A673 (cell line): ENCODE results near the gene MVB12A. TPM values are rescaled to one million over a fixed set of nuclear protein-coding genes. Genes with fewer than 3 reads are reported as not detected.
A peak's percentile ranks its signal among the peaks of the same experiment; 100 is the strongest.

Experiments
- BruUV-seq: library from RNA; stranded (reverse); fragments of 400-500 nt; replicated peaks from 2 replicates; lab custom pipeline; 2021; lab: Mats Ljungman, UMichigan
- CTCF ChIA-PET: fragments of 300-600 bp; sonication (Branson Sonifier 250); formaldehyde crosslinking; loops from one replicate; lab custom pipeline; 2022; ENCODE audit warnings: antibody characterized with exemption; lab: Charles Lee
- POLR2A ChIA-PET: fragments of 300-600 bp; sonication (Branson Sonifier 250); formaldehyde crosslinking; loops from one replicate; lab custom pipeline; 2022; ENCODE audit warnings: antibody characterized with exemption; ENCODE audit not compliant: low non-redundant PET; lab: Charles Lee
- DNase-seq: peaks from one replicate; pipeline ENCODE4 v3.0.0-alpha.2; 2015; ENCODE audit warnings: low spot score
- H3K27ac ChIP-seq: fragments of 200-600 bp; sonication (generic); 2 replicates; pipeline ENCODE4 v1.5.1; 2016; ENCODE audit warnings: mixed run types, low read depth, mild to moderate bottlenecking, mixed read lengths, antibody characterized with exemption, low read length; ENCODE audit not compliant: poor library complexity, severe bottlenecking
- H3K27me3 ChIP-seq: fragments of 200-600 bp; sonication (generic); replicated peaks from 2 replicates; pipeline ENCODE4 v1.6.1; 2017; ENCODE audit warnings: mixed run types, low read depth, mild to moderate bottlenecking, mixed read lengths, antibody characterized with exemption, low read length; ENCODE audit not compliant: insufficient read depth, poor library complexity
- H3K36me3 ChIP-seq: fragments of 200-600 bp; sonication (generic); 2 replicates; pipeline ENCODE4 v1.6.1; 2016; ENCODE audit warnings: mixed run types, mild to moderate bottlenecking, mixed read lengths, antibody characterized with exemption, low read length; ENCODE audit not compliant: insufficient read depth, poor library complexity, severe bottlenecking
- H3K4me1 ChIP-seq: fragments of 200-600 bp; sonication (generic); 2 replicates; pipeline ENCODE4 v1.6.1; 2017; ENCODE audit warnings: mixed run types, mild to moderate bottlenecking, mixed read lengths, antibody characterized with exemption, low read length; ENCODE audit not compliant: insufficient read depth, poor library complexity, severe bottlenecking
- H3K4me3 ChIP-seq: fragments of 200-600 bp; sonication (generic); 2 replicates; pipeline ENCODE4 v1.5.1; 2016; ENCODE audit warnings: low read depth, mixed run types, mild to moderate bottlenecking, mixed read lengths, low read length; ENCODE audit not compliant: poor library complexity, severe bottlenecking
- H3K9me3 ChIP-seq: fragments of 200-600 bp; sonication (generic); 2 replicates; pipeline ENCODE4 v1.6.1; 2016; ENCODE audit warnings: mixed run types, low read depth, mild to moderate bottlenecking, mixed read lengths, antibody characterized with exemption, low read length; ENCODE audit not compliant: poor library complexity, severe bottlenecking
- EZH2 ChIP-seq: fragments of 200-600 bp; sonication (generic); IDR thresholded peaks from 2 replicates; pipeline ENCODE4 v1.6.1; 2017; ENCODE audit warnings: borderline replicate concordance, low read depth, mild to moderate bottlenecking, mixed read lengths, antibody characterized with exemption, low read length; ENCODE audit not compliant: poor library complexity, severe bottlenecking
- intact Hi-C: fragments of 100-400 bp; cut with micrococcal nuclease; formaldehyde crosslinking; loops from one replicate; pipeline ENCODE4 v1.10.0; 2022; ENCODE audit not compliant: unreplicated experiment
- total RNA-seq: library from RNA; stranded (reverse); gene quantifications from 2 replicates; pipeline ENCODE4 v1.2.3, GENCODE V29; 2021
- TF ChIP-seq, protein P1 (sequence below): fragments of 300-800, 200-600 bp; sonication (generic); conservative IDR thresholded peaks from 2 replicates; pipeline ENCODE4 v1.5.1; 2017; ENCODE audit warnings: low read depth, mild to moderate bottlenecking, antibody characterized with exemption, low read length, moderate library complexity, mixed read lengths

Gene MVB12A
- total RNA-seq, 1 experiment from 2014 or later: 39.5 TPM

DNA sequence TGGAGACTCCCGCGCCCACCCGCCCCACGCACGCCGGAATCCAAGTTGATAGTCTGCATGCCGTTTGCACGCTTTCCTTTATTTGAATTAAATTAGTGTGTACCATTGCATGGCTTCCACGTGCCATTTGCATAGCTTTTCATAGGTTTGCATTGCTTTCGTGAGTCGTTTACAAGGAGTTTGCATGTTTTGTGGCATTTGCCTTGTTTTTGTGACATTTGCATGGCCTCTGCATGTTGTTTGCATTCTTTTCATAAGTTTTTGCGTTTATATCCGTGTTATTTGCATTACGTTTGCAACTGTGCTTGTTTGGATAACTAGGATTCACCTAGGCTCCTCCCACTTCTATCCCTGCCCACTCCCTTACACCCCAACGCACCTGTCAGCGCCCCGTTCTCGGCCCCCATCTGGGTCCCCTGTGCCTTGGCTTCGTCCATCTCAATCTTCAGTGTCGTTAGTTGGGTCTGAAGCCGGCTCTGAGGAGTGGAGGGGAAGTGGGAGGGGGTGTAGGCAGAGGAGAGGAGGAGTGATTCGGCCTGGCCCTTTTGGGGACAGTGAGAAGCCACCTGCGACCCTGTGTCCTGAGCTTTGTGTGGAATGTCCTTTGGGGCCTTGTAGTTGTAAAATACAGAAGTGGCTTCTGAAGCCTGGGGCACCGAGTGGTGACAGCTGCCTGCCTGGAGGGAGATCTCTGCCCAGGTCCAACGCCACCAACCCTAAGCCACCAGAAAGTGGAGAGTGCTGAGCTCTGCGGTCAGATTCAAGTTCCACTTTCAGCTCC, 28.3 kb upstream of the MVB12A start:
- Histone ChIP-seq H3K4me3 (peak overlapping the region; percentile 48), H3K36me3 (no peaks in the 10 kb centered on the region), H3K9me3 (no peaks in the 10 kb centered on the region), H3K27me3 (no peaks in the 10 kb centered on the region), H3K27ac (no peak overlapping the region), H3K4me1 (peaks cover 5% of the 10 kb centered on the region)
- POLR2A ChIA-PET: no interaction called here
- DNase-seq: no peak
- TF ChIP-seq EZH2: no peak
- TF ChIP-seq, protein P1, sequence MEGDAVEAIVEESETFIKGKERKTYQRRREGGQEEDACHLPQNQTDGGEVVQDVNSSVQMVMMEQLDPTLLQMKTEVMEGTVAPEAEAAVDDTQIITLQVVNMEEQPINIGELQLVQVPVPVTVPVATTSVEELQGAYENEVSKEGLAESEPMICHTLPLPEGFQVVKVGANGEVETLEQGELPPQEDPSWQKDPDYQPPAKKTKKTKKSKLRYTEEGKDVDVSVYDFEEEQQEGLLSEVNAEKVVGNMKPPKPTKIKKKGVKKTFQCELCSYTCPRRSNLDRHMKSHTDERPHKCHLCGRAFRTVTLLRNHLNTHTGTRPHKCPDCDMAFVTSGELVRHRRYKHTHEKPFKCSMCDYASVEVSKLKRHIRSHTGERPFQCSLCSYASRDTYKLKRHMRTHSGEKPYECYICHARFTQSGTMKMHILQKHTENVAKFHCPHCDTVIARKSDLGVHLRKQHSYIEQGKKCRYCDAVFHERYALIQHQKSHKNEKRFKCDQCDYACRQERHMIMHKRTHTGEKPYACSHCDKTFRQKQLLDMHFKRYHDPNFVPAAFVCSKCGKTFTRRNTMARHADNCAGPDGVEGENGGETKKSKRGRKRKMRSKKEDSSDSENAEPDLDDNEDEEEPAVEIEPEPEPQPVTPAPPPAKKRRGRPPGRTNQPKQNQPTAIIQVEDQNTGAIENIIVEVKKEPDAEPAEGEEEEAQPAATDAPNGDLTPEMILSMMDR: no peak; the same call in 1 of the 2 replicates
- CTCF ChIA-PET: interaction anchor here (0.5 to 0.8 kb wide), 3 partner anchors 132 to 538 kb away, joined by 3 to 6 read pairs (median 4); no protein-coding TSS in a partner anchor
- intact Hi-C loops: no loop called here
- no TSS peak for BruUV-seq

DNA sequence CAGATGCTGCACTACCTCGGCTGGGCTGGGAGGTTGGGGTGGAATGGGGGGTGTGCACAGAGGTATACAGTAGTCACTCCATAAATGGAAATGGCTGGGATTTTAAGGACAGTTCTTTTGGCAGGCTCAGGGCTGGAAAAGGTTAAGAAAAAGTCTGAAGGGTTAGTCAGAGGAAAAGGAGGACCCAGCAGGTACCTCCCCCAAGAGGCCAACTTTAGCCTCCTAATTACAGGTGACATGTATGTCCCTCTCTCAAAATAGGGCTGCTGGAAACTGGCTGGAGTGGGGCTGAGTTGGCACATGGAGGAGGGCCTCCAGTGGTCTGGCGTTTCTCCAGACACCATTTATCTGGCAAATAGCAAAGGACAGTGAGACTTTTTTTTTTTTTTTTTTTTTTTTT, 26.8 kb upstream of the MVB12A start:
- Histone ChIP-seq H3K9me3 (no peaks in the 10 kb centered on the region), H3K27me3 (no peaks in the 10 kb centered on the region), H3K36me3 (no peaks in the 10 kb centered on the region), H3K4me3 (no peak overlapping the region), H3K27ac (no peak overlapping the region), H3K4me1 (peaks cover 5% of the 10 kb centered on the region)
- BruUV-seq: no TSS peak
- intact Hi-C loops: no loop called here
- TF ChIP-seq, protein P1: no peak
- TF ChIP-seq EZH2: no peak
- POLR2A ChIA-PET: no interaction called here
- DNase-seq: no peak
- CTCF ChIA-PET: interaction anchor here (1.4 kb wide), 1 partner anchor 73 kb away, joined by 3 read pairs; no protein-coding TSS in a partner anchor

DNA sequence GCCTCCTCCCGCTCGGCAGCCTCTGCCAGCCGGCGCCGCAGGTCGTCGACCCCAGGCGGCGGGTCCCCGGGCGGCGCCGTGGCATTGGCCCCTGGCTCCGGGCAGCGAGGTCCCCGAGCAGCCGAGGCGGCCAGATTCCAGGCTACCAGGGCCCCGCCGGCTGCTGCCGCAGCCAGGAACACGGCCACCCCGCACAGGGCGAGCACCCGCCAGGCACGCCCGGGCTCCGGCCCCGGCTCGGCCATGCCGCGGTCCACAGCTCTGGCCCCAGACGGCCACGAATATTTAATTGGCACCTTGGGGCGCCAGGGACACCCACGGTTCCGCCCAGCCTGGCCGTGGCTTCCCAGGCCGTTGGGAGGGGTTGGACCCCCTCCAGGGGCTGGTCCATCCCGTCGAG, 25.9 kb upstream of the MVB12A start, which contains the start of gene CCDC194:
Gene CCDC194 (minus strand): TSS at position 283 of the 400 bp plus-strand sequence. CDS start 38 bp downstream, at position 245.
- Histone ChIP-seq H3K4me3 (no peak within 1 kb of the TSS), H3K36me3 (no peaks in the 10 kb centered on the region), H3K27me3 (no peaks in the 10 kb centered on the region), H3K4me1 (peaks cover 5% of the 10 kb centered on the region), H3K9me3 (no peaks in the 10 kb centered on the region), H3K27ac (no peak within 1 kb of the TSS)
- CTCF ChIA-PET: interaction anchor here (1.4 kb wide), 1 partner anchor 73 kb away, joined by 3 read pairs; no protein-coding TSS in a partner anchor
- intact Hi-C loops: loop anchor here (2.0 kb wide), 1 partner anchor 73 kb away; no protein-coding TSS in a partner anchor
- DNase-seq: no peak
- POLR2A ChIA-PET: no interaction called here
- TF ChIP-seq EZH2: no peak
- TF ChIP-seq, protein P1: no peak
- no TSS peak for BruUV-seq
